Smooth muscle cell (in vitro differentiated cells): ENCODE results near the gene ATP6V1E1. TPM values are rescaled to one million over a fixed set of nuclear protein-coding genes. Genes with fewer than 3 reads are reported as not detected.
"Not testable (repeated sequence)": the region's sequence is repeated elsewhere in the genome, so short reads cannot be mapped to it uniquely, and the experiment has no call there.

Experiments used
- DNase-seq: peaks from one replicate; lab custom pipeline; 2025; ENCODE audit not compliant: unreplicated experiment; lab: John Stamatoyannopoulos, UW
- H2AFZ ChIP-seq: fragments of 200-600 bp; sonication (generic); 2 replicates; pipeline ENCODE4 v1.6.0; 2016; ENCODE audit warnings: antibody characterized with exemption, low read depth, mild to moderate bottlenecking
- H3F3A ChIP-seq: fragments of 200-600 bp; sonication (generic); 2 replicates; pipeline ENCODE4 v1.6.0; 2017; ENCODE audit warnings: antibody characterized with exemption, low read depth
- H3K27ac ChIP-seq: fragments of 200-600 bp; sonication (generic); 2 replicates; pipeline ENCODE4 v1.5.1; 2016; ENCODE audit warnings: low read depth, mild to moderate bottlenecking
- H3K27me3 ChIP-seq: fragments of 200-600 bp; sonication (generic); 2 replicates; pipeline ENCODE4 v1.6.1; 2016; ENCODE audit warnings: low read depth, mild to moderate bottlenecking
- H3K36me3 ChIP-seq: fragments of 200-600 bp; sonication (generic); 2 replicates; pipeline ENCODE4 v1.5.1; 2016; ENCODE audit warnings: low read depth
- H3K4me1 ChIP-seq: fragments of 200-600 bp; sonication (generic); 2 replicates; pipeline ENCODE4 v1.5.1; 2016; ENCODE audit warnings: low read depth
- H3K4me2 ChIP-seq: fragments of 200-600 bp; sonication (generic); 2 replicates; pipeline ENCODE4 v1.6.0; 2016; ENCODE audit warnings: mild to moderate bottlenecking
- H3K4me3 ChIP-seq: fragments of 200-600 bp; sonication (generic); 2 replicates; pipeline ENCODE4 v1.5.1; 2016; ENCODE audit warnings: mild to moderate bottlenecking
- H3K79me2 ChIP-seq: fragments of 200-600 bp; sonication (generic); 2 replicates; pipeline ENCODE4 v1.6.0; 2016; ENCODE audit warnings: low read depth, mild to moderate bottlenecking
- H3K9ac ChIP-seq: fragments of 200-600 bp; sonication (generic); 2 replicates; pipeline ENCODE4 v1.6.0; 2016; ENCODE audit warnings: low read depth
- H3K9me3 ChIP-seq: fragments of 200-600 bp; sonication (generic); replicated peaks from 2 replicates; pipeline ENCODE4 v1.5.1; 2016; ENCODE audit warnings: low read depth
- H4K20me1 ChIP-seq: fragments of 200-600 bp; sonication (generic); 2 replicates; pipeline ENCODE4 v1.6.0; 2016; ENCODE audit warnings: low read depth
- CTCF ChIP-seq: fragments of 200-600 bp; sonication (generic); IDR thresholded peaks from 2 replicates; pipeline ENCODE4 v1.5.1; 2017; ENCODE audit warnings: borderline replicate concordance, mild to moderate bottlenecking, antibody characterized with exemption; ENCODE audit not compliant: insufficient read depth, poor library complexity, severe bottlenecking
- WGBS: methylation state at CpG from one replicate; pipeline ENCODE4 v1.1.7; 2016; ENCODE audit warnings: low lambda C conversion rate; 5-methylcytosine and 5-hydroxymethylcytosine counted together
- polyA plus RNA-seq: library from polyadenylated mRNA; unstranded; fragments of >200 nt; fragmentation: Nextera tagmentation; extraction: Ambion mirVana; gene quantifications from 2 replicates; pipeline ENCODE4 v1.2.1, GENCODE V29; 2016
- total RNA-seq: library from RNA; depleted of rRNA; stranded (reverse); fragments of >200 nt; gene quantifications from 2 replicates; pipeline ENCODE4 v1.2.3, GENCODE V29; 2014

Gene ATP6V1E1
- total and polyA plus RNA-seq, 2 experiments from 2014 or later: 85.7 to 117 TPM

- no peak for TF ChIP-seq CTCF
- 65% methylated on average over 10 of the region's 10 CpGs for WGBS
- DNase-seq: no peak
These were observed 9.1 kb upstream of the ATP6V1E1 start for GRCh38 chr22:17637490-17638181.

GRCh38 chr22:17636850-17637249 is 8.3 kb upstream of the ATP6V1E1 start:
- H4K20me1 ChIP-seq, H3K36me3 ChIP-seq, H3K9ac ChIP-seq, H3F3A ChIP-seq, H3K4me2 ChIP-seq, H3K4me3 ChIP-seq, H3K9me3 ChIP-seq, DNase-seq, H3K27ac ChIP-seq, H3K27me3 ChIP-seq, H2AFZ ChIP-seq: not testable (repeated sequence)
- WGBS: 98% methylated on average over 10 of the region's 10 CpGs
- Histone ChIP-seq H3K79me2 (peaks cover 25% of the 10 kb centered on the region), H3K4me1 (peaks cover 12% of the 10 kb centered on the region)

More at GRCh38 chr22:17637490-17638181, 9.1 kb upstream of the ATP6V1E1 start:
- no peaks in the 10 kb centered on the region for H3K9me3 ChIP-seq
- H4K20me1 ChIP-seq: no peaks in the 10 kb centered on the region
- H3K4me2 ChIP-seq: peak overlapping the region; percentile 91
- peaks cover 31% of the 10 kb centered on the region for H3K79me2 ChIP-seq
- no peaks in the 10 kb centered on the region for H3K36me3 ChIP-seq
- peak overlapping the region; percentile 100 for H3K9ac ChIP-seq
- peaks cover 12% of the 10 kb centered on the region for H3K4me1 ChIP-seq
- peak overlapping the region; percentile 100 for H3K27ac ChIP-seq
- H3F3A ChIP-seq: no peaks in the 10 kb centered on the region
- peak overlapping the region; percentile 72 for H3K4me3 ChIP-seq
- H2AFZ ChIP-seq: peak overlapping the region; percentile 29
- H3K27me3 ChIP-seq: no peaks in the 10 kb centered on the region

- Histone ChIP-seq H3K27me3 (no peaks in the 10 kb centered on the region), H2AFZ (no peak overlapping the region), H3K4me1 (peaks cover 7% of the 10 kb centered on the region), H3K79me2 (peaks cover 4% of the 10 kb centered on the region), H4K20me1 (no peaks in the 10 kb centered on the region), H3K36me3 (no peaks in the 10 kb centered on the region), H3F3A (no peaks in the 10 kb centered on the region), H3K27ac (peak overlapping the region; percentile 89), H3K9ac (no peak overlapping the region), H3K4me2 (no peak overlapping the region), H3K9me3 (no peaks in the 10 kb centered on the region), H3K4me3 (no peak overlapping the region)
- no peak for DNase-seq
- WGBS: 94% methylated on average over 3 of the region's 3 CpGs
- TF ChIP-seq CTCF: no peak
These were observed 6.1 kb upstream of the ATP6V1E1 start for GRCh38 chr22:17634696-17635095.

GRCh38 chr22:17633998-17634323 is 5.4 kb upstream of the ATP6V1E1 start:
- H3K36me3 ChIP-seq: no peaks in the 10 kb centered on the region
- no peaks in the 10 kb centered on the region for H3K9me3 ChIP-seq
- H3K79me2 ChIP-seq: no peaks in the 10 kb centered on the region
- peak overlapping the region; percentile 26 for H3K4me2 ChIP-seq
- H3K27ac ChIP-seq: peak overlapping the region; percentile 89
- H3K4me1 ChIP-seq: peaks cover 11% of the 10 kb centered on the region
- 92% methylated on average over 3 of the region's 3 CpGs for WGBS
- H4K20me1 ChIP-seq: no peaks in the 10 kb centered on the region
- H3K4me3 ChIP-seq: no peak overlapping the region
- DNase-seq: no peak
- no peak overlapping the region for H2AFZ ChIP-seq
- TF ChIP-seq CTCF: no peak
- no peaks in the 10 kb centered on the region for H3K27me3 ChIP-seq
- H3F3A ChIP-seq: no peaks in the 10 kb centered on the region
- H3K9ac ChIP-seq: peak overlapping the region; percentile 45
